Naive thymus-derived CD8-positive, alpha-beta T cell (primary cell): ENCODE results near the gene KIF1A. TPM values are rescaled to one million over a fixed set of nuclear protein-coding genes. Genes with fewer than 3 reads are reported as not detected.

Source experiments
- ATAC-seq, 2 donors: fragments of 150-1000 bp; cut with Tn5 transposase in 1 of 2; sonication (Bioruptor Pico), chemical (Tn5 transposase) in 1 of 2; 1 replicate in 1 of 2; 2 replicates in 1 of 2; pipeline ENCODE4 v1.10.0; 2021; ENCODE audit warnings: mild to moderate bottlenecking in 2 of 2, moderate library complexity in 2 of 2
- POLR2A ChIA-PET: fragments of 350-600 bp; sonication (Branson Sonifier 250); formaldehyde crosslinking; loops from one replicate; lab custom pipeline; 2021; ENCODE audit warnings: antibody characterized with exemption; lab: Charles Lee
- DNase-seq, 10 donors: peaks; one replicate each; pipeline versions ENCODE4 v3.0.0 to v3.0.0-alpha.2; 2020 to 2022
- H3K27ac Mint-ChIP-seq, 10 donors: one replicate each; pipeline ENCODE4 v1.8.0; 2020 to 2022; ENCODE audit warnings: mild to moderate bottlenecking in 10 of 10, mixed read lengths in 10 of 10, moderate library complexity in 4 of 10, inconsistent platforms in 1 of 10
- H3K27me3 Mint-ChIP-seq, 5 donors: one replicate each; pipeline ENCODE4 v1.8.0; 2021 to 2022; ENCODE audit warnings: mixed read lengths in 5 of 5
- H3K36me3 Mint-ChIP-seq, 3 donors: one replicate each; pipeline ENCODE4 v1.8.0; 2020 to 2022; ENCODE audit warnings: mixed read lengths in 3 of 3, mild to moderate bottlenecking in 2 of 3, inconsistent platforms in 1 of 3
- H3K4me1 Mint-ChIP-seq, 4 donors: one replicate each; pipeline ENCODE4 v1.8.0; 2021 to 2022; ENCODE audit warnings: mixed read lengths in 4 of 4
- H3K4me3 Mint-ChIP-seq, 10 donors: one replicate each; pipeline ENCODE4 v1.8.0; 2020 to 2022; ENCODE audit warnings: mild to moderate bottlenecking in 10 of 10, mixed read lengths in 10 of 10, moderate library complexity in 6 of 10, inconsistent platforms in 1 of 10
- H3K9me3 Mint-ChIP-seq, 9 donors: one replicate each; pipeline ENCODE4 v1.8.0; 2020 to 2022; ENCODE audit warnings: mixed read lengths in 9 of 9, mild to moderate bottlenecking in 3 of 9, inconsistent platforms in 1 of 9, moderate library complexity in 1 of 9
- polyA plus RNA-seq, 3 donors: library from polyadenylated mRNA; unstranded; fragments of 300-500 nt; fragmentation: Illumina TruSeq; gene quantifications; one replicate each; pipeline ENCODE4 v1.2.3, GENCODE V29; 2021
- total RNA-seq, 8 experiments: library from RNA in 2 of 8; stranded (reverse) in 2 of 8; gene quantifications; one replicate each; pipeline ENCODE4 v1.2.3 and lab custom pipeline; 2021 to 2026

The KIF1A gene, protein sequence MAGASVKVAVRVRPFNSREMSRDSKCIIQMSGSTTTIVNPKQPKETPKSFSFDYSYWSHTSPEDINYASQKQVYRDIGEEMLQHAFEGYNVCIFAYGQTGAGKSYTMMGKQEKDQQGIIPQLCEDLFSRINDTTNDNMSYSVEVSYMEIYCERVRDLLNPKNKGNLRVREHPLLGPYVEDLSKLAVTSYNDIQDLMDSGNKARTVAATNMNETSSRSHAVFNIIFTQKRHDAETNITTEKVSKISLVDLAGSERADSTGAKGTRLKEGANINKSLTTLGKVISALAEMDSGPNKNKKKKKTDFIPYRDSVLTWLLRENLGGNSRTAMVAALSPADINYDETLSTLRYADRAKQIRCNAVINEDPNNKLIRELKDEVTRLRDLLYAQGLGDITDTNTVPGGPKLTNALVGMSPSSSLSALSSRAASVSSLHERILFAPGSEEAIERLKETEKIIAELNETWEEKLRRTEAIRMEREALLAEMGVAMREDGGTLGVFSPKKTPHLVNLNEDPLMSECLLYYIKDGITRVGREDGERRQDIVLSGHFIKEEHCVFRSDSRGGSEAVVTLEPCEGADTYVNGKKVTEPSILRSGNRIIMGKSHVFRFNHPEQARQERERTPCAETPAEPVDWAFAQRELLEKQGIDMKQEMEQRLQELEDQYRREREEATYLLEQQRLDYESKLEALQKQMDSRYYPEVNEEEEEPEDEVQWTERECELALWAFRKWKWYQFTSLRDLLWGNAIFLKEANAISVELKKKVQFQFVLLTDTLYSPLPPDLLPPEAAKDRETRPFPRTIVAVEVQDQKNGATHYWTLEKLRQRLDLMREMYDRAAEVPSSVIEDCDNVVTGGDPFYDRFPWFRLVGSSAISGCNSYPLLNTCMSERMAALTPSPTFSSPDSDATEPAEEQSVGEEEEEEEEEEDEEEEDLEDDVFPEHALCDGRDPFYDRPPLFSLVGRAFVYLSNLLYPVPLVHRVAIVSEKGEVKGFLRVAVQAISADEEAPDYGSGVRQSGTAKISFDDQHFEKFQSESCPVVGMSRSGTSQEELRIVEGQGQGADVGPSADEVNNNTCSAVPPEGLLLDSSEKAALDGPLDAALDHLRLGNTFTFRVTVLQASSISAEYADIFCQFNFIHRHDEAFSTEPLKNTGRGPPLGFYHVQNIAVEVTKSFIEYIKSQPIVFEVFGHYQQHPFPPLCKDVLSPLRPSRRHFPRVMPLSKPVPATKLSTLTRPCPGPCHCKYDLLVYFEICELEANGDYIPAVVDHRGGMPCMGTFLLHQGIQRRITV (N-terminal part only)
- not detected for total RNA-seq
- under 1 TPM in 1 of 3 donors, not detected in 2; 0.10 TPM for polyA plus RNA-seq
- 0 to 17.9 (median 0.68) reads per million in 6 experiments for total RNA-seq (lab: John Stamatoyannopoulos, UW)

DNA sequence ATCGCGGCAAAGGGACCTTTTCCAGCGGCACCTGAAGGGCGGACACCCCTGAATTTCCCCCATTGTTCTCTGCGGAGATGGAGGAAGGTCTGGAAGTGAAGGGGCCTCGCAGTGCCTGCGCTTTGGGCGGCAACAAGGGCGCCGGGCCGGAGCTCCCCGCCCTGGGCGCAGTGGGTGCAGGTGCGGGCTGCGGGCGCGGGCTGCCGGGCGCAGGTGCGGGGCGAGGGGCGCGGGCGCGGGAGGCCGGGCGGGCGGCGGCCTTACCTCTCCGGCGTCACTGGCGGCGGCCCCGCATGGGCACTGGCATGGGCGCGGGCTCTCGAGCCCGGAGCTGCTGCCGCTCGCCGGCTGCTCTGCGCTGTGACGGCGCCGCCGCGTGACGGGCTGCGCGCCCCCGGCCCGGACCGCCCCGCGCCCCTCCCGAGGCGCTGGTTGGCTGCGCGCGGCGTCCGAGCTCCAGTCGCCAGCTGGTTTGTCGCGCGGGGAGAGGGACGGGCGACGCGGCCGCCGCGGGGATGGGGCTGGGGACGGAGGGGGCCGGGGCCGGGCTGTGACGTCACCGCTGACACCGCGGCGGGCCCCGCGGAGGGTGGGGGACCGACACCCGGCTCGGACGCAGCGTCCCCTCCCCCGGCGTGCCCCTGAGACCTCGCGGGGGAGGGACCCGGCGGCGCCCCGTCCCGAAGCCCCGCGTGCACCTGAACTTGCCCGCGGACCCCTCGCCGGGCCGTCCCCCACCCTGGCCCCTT lies at the start of gene KIF1A:
Gene KIF1A (minus strand): TSS at position 362 of the 749 bp plus-strand sequence. CDS start 22,467 bp downstream, outside the sequence.
- POLR2A ChIA-PET = no interaction called here
- H3K4me3 Mint-ChIP-seq = peak within 1 kb of the TSS in 8 of 10 donors; percentile 51 to 82 (median 73)
- peaks cover 0 to 7% (median 0%) of the 10 kb centered on the region in 3 donors for H3K36me3 Mint-ChIP-seq
- ATAC-seq (peak; percentile 26 to 46), DNase-seq (no peak)
- peaks cover 28 to 66% (median 43%) of the 10 kb centered on the region in 5 donors for H3K27me3 Mint-ChIP-seq
- H3K4me1 Mint-ChIP-seq = peaks cover 5 to 16% (median 11%) of the 10 kb centered on the region in 4 donors
- H3K9me3 Mint-ChIP-seq = peaks cover 0 to 14% (median 0%) of the 10 kb centered on the region in 9 donors
- no peak within 1 kb of the TSS for H3K27ac Mint-ChIP-seq

DNA sequence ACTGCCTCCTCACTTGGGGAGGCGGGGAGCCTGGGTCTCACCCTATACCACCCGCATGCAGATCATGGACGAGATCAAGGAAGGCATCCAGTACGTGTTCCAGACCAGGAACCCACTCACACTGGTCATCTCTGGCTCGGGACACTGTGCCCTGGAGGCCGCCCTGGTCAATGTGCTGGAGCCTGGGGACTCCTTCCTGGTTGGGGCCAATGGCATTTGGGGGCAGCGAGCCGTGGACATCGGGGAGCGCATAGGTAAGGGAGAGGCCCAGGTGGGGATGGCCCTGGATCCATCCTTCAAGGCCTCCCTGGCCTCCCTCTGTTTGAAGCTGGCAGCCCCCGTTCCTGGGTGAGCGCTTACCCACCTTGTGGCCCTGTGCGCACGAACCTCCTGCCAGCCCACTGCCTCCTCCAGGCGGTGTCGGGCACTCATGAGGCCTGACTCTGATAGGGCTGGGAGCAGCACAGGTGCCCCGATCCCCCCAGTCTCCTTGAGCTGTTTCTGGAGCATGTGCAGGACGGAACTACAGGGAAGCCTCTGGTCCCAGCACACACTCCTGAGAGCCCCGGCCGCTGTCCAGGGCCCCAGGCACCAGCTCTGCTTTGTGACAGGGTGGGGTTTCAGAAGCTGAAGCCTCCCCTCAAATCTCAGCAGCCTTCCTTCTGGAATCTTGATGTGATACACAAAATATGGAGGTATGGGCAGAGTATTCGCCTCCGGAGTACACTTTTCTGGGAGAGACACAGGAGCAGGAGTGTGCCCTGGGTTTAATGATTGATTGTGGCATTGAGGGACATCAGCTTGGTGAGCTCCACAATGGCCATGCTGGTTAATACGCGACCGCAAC lies 49.3 kb upstream of the KIF1A start:
- Mint-ChIP-seq H3K27ac (no peak overlapping the region), H3K9me3 (no peaks in the 10 kb centered on the region), H3K27me3 (peaks cover 0 to 13% (median 3%) of the 10 kb centered on the region in 5 donors), H3K36me3 (no peaks in the 10 kb centered on the region), H3K4me3 (no peak overlapping the region), H3K4me1 (no peaks in the 10 kb centered on the region)
- POLR2A ChIA-PET = no interaction called here
- DNase-seq (peak in 1 of 10 donors; percentile 60), ATAC-seq (no peak)

DNA sequence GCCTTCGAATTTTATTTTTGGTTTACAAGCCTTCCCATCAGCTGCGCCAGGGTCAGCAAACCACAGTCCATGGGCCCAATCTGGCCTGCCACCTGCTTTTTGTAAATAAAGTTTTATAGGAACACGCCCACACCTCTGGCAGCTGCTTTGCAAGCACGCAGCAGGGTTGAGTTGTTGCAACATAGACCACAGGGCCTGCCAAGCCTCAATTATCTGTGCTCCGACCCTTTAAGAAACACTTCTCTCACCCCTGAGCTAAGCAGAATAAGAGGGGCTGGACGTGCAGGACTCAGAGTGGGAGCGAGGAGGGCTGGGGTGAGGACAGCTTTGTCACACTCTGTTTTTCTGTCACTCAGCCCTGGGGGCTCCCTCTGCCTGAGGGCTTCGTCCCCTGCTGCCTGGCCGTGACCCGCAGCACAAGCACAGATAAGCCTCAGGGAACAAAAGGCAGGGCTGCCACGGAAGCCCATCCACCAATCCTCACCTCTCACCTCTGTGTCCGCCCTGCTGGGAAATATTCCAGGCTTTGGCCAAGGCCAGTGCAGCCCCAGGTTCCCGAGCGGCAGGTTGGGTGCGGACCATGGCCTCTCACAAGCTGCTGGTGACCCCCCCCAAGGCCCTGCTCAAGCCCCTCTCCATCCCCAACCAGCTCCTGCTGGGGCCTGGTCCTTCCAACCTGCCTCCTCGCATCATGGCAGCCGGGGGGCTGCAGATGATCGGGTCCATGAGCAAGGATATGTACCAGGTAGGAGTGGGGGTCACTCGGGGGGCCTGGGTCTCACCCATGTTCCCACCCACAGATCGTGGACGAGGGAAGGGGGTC lies 48.5 kb upstream of the KIF1A start, which contains the start of gene AGXT:
Gene AGXT (plus strand): TSS at position 539 of the 823 bp plus-strand sequence. CDS start 42 bp downstream, at position 581.
- H3K36me3 Mint-ChIP-seq = no peaks in the 10 kb centered on the region
- no peak within 1 kb of the TSS for H3K4me3 Mint-ChIP-seq
- DNase-seq (no peak), ATAC-seq (no peak)
- H3K27ac Mint-ChIP-seq = peak within 1 kb of the TSS in 1 of 10 donors; percentile 23
- no peaks in the 10 kb centered on the region for H3K9me3 Mint-ChIP-seq
- H3K27me3 Mint-ChIP-seq = peaks cover 0 to 13% (median 3%) of the 10 kb centered on the region in 5 donors
- no peaks in the 10 kb centered on the region for H3K4me1 Mint-ChIP-seq
- POLR2A ChIA-PET = no interaction called here

DNA sequence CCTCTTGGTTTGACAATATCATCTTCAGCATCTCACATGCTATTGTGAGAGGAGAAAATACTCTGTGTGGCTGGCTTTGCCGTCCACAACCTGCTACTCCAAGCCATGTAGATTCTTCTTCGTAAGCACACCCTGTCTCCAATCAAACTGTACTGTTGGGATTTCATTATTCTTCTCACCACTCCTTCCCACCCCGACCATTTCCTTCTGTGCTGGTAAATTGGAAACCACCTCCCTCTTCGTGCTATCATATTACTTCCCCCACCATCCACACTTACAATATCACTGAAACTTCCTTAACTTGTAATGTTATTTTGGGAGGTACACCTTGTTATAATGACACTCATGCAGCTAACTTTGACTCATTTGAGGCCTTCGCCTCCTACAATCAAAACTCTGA lies 45.4 kb upstream of the KIF1A start:
- POLR2A ChIA-PET = no interaction called here
- Mint-ChIP-seq H3K9me3 (no peaks in the 10 kb centered on the region), H3K4me1 (no peaks in the 10 kb centered on the region), H3K4me3 (no peak overlapping the region), H3K36me3 (no peaks in the 10 kb centered on the region), H3K27me3 (peaks cover 0 to 13% (median 3%) of the 10 kb centered on the region in 5 donors), H3K27ac (no peak overlapping the region)
- ATAC-seq = no peak
- no peak for DNase-seq

DNA sequence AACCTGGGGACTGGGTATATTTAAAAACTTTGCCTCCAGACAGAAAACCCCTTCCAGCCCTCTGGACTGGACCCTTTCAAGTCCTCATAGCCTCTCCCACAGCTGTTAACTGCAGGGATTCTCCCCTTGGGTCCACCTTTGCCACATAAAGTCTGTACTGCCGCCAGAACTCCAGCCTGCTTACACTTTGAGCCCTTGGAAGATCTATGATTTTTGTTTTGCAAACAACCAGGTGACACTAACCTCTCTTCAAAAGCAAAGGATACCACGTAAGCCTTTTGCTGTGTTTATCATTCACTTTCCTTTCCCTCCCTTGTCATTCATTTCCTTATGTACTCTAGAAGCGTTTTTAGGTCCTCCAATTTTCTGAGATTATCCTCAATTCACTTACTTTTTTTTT lies 44.5 kb upstream of the KIF1A start:
- DNase-seq (no peak), ATAC-seq (no peak)
- Mint-ChIP-seq H3K4me3 (no peak overlapping the region), H3K4me1 (no peaks in the 10 kb centered on the region), H3K27ac (peak overlapping the region in 1 of 10 donors; percentile 13), H3K9me3 (no peaks in the 10 kb centered on the region), H3K36me3 (no peaks in the 10 kb centered on the region), H3K27me3 (peaks cover 0 to 13% (median 3%) of the 10 kb centered on the region in 5 donors)
- POLR2A ChIA-PET = no interaction called here

DNA sequence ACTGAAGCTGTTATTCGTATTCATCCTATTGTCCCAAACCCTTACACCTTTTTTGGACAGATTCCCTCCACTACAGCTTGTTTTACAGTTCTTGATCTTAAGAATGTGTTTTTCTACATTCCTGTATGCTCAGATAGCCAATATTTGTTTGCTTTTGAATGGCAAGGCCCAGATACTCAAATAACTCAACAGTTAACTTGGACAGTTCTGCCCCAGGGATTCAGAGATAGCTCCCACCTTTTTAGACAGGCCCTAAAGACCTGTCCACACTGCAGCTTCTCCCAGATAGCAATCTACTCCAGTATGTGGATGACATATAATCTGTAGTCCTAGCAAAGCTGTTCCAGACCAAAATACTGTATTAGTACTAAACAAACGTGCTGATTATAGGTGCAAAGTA lies 41.5 kb upstream of the KIF1A start:
- H3K4me1 Mint-ChIP-seq = no peaks in the 10 kb centered on the region
- no peak overlapping the region for H3K4me3 Mint-ChIP-seq
- ATAC-seq (no peak), DNase-seq (no peak)
- no peaks in the 10 kb centered on the region for H3K36me3 Mint-ChIP-seq
- POLR2A ChIA-PET = interaction anchor here (0.6 kb wide), 1 partner anchor 104 kb away, joined by 3 read pairs; no protein-coding TSS in a partner anchor
- no peak overlapping the region for H3K27ac Mint-ChIP-seq
- H3K9me3 Mint-ChIP-seq = no peaks in the 10 kb centered on the region
- H3K27me3 Mint-ChIP-seq = peaks cover 0 to 1% (median 0%) of the 10 kb centered on the region in 5 donors

DNA sequence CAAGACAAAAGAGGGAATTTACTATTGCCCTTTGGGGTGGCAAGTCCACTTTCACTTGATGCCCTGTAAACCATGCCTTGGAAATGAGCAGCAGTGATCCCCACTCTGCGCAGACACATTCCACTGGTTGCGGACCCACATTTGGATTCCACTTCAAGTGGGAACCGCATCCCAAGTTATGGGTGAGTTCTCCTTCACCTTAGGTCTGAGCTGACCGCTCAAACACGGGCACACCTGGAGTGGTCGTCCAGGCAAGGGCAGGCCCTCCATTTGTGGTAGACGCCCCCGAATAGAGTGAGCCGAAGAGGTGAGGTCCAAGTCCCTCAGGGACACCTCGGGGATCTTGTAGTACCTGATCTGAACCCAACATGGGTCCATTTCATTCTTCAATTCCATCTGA lies 38.9 kb upstream of the KIF1A start:
- peaks cover 0 to 8% (median 5%) of the 10 kb centered on the region in 9 donors for H3K9me3 Mint-ChIP-seq
- ATAC-seq (no peak), DNase-seq (no peak)
- H3K4me3 Mint-ChIP-seq = no peak overlapping the region
- H3K27me3 Mint-ChIP-seq = peaks cover 0 to 3% (median 0%) of the 10 kb centered on the region in 5 donors
- no peak overlapping the region for H3K27ac Mint-ChIP-seq
- no peaks in the 10 kb centered on the region for H3K4me1 Mint-ChIP-seq
- H3K36me3 Mint-ChIP-seq = peaks cover 0 to 13% (median 0%) of the 10 kb centered on the region in 3 donors
- POLR2A ChIA-PET = no interaction called here

DNA sequence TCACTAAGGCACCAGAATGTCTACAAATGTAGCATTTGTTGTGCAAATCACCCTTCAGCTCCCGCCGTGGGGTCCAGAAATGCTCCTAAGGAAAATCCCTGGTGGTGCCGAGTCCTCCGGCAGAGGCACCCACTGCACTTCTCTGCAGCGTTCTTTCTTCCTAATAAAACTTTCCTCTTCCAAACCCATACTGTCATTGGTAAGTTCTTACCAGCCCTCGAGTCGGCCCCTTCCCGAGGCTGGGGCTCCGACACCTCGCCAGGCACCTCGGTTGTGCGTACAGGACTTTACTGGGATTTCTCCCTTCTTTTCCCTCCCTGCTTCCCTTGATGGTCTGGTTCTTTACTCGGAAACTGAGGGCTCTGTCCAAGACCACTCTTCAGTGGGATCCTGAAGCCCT lies 38.3 kb upstream of the KIF1A start:
- Mint-ChIP-seq H3K36me3 (peaks cover 0 to 13% (median 0%) of the 10 kb centered on the region in 3 donors), H3K27me3 (peaks cover 0 to 3% (median 0%) of the 10 kb centered on the region in 5 donors), H3K4me1 (no peaks in the 10 kb centered on the region), H3K4me3 (no peak overlapping the region), H3K9me3 (peaks cover 0 to 10% (median 5%) of the 10 kb centered on the region in 9 donors), H3K27ac (no peak overlapping the region)
- no peak for ATAC-seq
- POLR2A ChIA-PET = interaction anchor here (0.7 kb wide), 1 partner anchor 143 kb away, joined by 3 read pairs; no protein-coding TSS in a partner anchor
- no peak for DNase-seq

DNA sequence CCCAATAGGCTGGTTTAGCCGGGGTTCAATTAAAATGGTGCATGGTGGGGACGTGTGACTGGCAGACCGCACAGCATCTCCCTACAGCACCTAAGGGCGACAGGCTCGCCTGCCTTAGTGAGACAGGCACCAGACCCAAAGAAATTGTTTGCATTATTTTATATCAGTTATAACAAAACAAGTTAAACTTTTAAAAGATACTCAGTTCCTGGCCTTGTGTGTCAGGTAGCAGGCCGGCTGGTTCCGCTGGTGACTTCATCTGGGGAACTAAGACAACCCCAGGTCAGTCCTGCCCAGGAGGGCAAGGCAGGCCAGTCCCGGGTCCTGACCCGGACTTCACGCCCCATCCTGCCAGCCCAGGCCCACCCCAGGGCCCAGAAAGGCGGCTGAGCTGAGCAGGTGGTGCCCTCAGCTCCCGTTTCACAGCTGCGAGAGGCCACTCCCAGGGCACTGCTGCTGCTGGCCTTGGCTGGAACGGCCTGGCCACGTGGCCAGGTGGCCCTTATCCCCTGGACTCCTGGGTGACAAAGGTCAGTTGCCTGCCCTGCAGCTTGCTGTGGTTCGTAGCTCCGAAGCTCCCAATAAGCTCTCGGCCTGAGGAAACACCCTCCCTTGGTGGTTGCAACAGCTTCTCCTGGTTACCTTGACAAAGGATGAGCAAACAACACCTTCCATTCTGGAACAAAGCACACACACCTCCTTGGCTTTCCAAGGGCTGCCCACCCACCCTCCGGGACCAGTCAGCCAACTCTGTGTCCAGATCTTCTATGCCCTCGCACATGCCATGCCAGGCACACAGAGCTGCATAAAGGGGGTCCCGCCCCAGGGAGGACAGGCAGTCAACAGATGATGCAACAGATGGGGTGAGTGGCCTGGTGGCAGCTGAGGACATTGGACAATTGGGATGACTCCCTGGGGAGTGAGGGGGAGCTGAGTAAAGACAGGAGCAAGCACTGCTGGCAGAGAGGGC lies 37.3 kb upstream of the KIF1A start:
- no peak overlapping the region for H3K27ac Mint-ChIP-seq
- H3K27me3 Mint-ChIP-seq = peaks cover 0 to 5% (median 1%) of the 10 kb centered on the region in 5 donors
- peaks cover 0 to 11% (median 5%) of the 10 kb centered on the region in 9 donors for H3K9me3 Mint-ChIP-seq
- H3K36me3 Mint-ChIP-seq = peaks cover 0 to 13% (median 0%) of the 10 kb centered on the region in 3 donors
- ATAC-seq (no peak), DNase-seq (no peak)
- H3K4me1 Mint-ChIP-seq = peaks cover 0 to 1% (median 0%) of the 10 kb centered on the region in 4 donors
- POLR2A ChIA-PET = interaction anchor here (0.7 kb wide), 1 partner anchor 144 kb away, joined by 3 read pairs; no protein-coding TSS in a partner anchor
- H3K4me3 Mint-ChIP-seq = no peak overlapping the region
